ENCODE measurements around the gene AMER3.

AMER3 gene

GRCh38 chr2:130756053-130756873, 923 bp downstream of the AMER3 start:
- FAIRE-seq = no peak
- no peak for DNase-seq (ENCODE audit: insufficient read length, low spot score)
- TF ChIP-seq CTCF (IDR thresholded peaks at IDR 0.05; ENCODE audit: insufficient read depth, missing control alignments) = no peak

- no peak for TF ChIP-seq CTCF (IDR thresholded peaks at IDR 0.05; ENCODE audit: insufficient read depth, missing control alignments)
- no peak for DNase-seq (ENCODE audit: insufficient read length, low spot score)
- FAIRE-seq = no peak
Measured at GRCh38 chr2:130756874-130757668, 1.7 kb downstream of the AMER3 start.

- FAIRE-seq = no peak
- TF ChIP-seq CTCF (IDR thresholded peaks at IDR 0.05; ENCODE audit: insufficient read depth, missing control alignments) = no peak
- no peak for DNase-seq (ENCODE audit: insufficient read length, low spot score)
Measured at GRCh38 chr2:130759906-130760753, 4.8 kb downstream of the AMER3 start.

- FAIRE-seq (no peak), DNase-seq (ENCODE audit: insufficient read length, low spot score) (no peak)
- no peak for TF ChIP-seq CTCF (IDR thresholded peaks at IDR 0.05; ENCODE audit: insufficient read depth, missing control alignments)
Measured at GRCh38 chr2:130760754-130761751, 5.7 kb downstream of the AMER3 start.

GRCh38 chr2:130762031-130762909, 6.9 kb downstream of the AMER3 start:
- FAIRE-seq (no peak), DNase-seq (ENCODE audit: insufficient read length, low spot score) (no peak)
- no peak for TF ChIP-seq CTCF (IDR thresholded peaks at IDR 0.05; ENCODE audit: insufficient read depth, missing control alignments)

All from D721Med (cell line).